Lower leg skin (tissue), 3 donors: ENCODE measurements around the gene TCERG1L.

Experiments used
- CTCF ChIP-seq, 3 donors: fragments of 450-650 bp; IDR thresholded peaks; one replicate each; pipeline ENCODE4 v1.5.1; 2016; ENCODE audit warnings: antibody characterized with exemption in 3 of 3, mild to moderate bottlenecking in 3 of 3, moderate library complexity in 2 of 3
- POLR2A ChIP-seq, 2 donors: fragments of 450-650 bp; IDR thresholded peaks; one replicate each; pipeline ENCODE4 v1.6.1; 2016 to 2017; ENCODE audit warnings: antibody characterized with exemption in 2 of 2, mild to moderate bottlenecking in 1 of 2, moderate library complexity in 1 of 2

- TF ChIP-seq CTCF (IDR thresholded peaks at IDR 0.05) (no peak), POLR2A (IDR thresholded peaks at IDR 0.05) (no peak)
Observed at GRCh38 chr10:131219584-131219886, 92.0 kb downstream of the TCERG1L start.
